H9 (cell line): ENCODE results near the gene KIF5A. TPM values are rescaled to one million over a fixed set of nuclear protein-coding genes. Genes with fewer than 3 reads are reported as not detected.

Experiments
- DNase-seq: peaks from one replicate; pipeline ENCODE4 v3.0.0-alpha.2; 2017
- H2AFZ ChIP-seq: one replicate; pipeline ENCODE4 v1.6.1; 2013; ENCODE audit warnings: mild to moderate bottlenecking, low read length, control low read depth, moderate library complexity
- H2AK5ac ChIP-seq: 2 replicates; pipeline ENCODE4 v1.6.1; 2013; ENCODE audit warnings: low read length, control low read depth, mixed read lengths; ENCODE audit not compliant: insufficient read length
- H2BK120ac ChIP-seq: one replicate; pipeline ENCODE4 v1.6.1; 2013; ENCODE audit warnings: low read depth, mild to moderate bottlenecking, low read length, control low read depth, inconsistent platforms; ENCODE audit not compliant: poor library complexity, severe bottlenecking
- H2BK12ac ChIP-seq: 2 replicates; pipeline ENCODE4 v1.6.1; 2013; ENCODE audit warnings: low read length, control low read depth, mixed read lengths, low read depth; ENCODE audit not compliant: insufficient read length
- H2BK15ac ChIP-seq: 2 replicates; pipeline ENCODE4 v1.6.1; 2013; ENCODE audit warnings: low read depth, low read length, control low read depth
- H2BK20ac ChIP-seq: one replicate; pipeline ENCODE4 v1.6.1; 2013; ENCODE audit warnings: low read depth, mild to moderate bottlenecking, low read length, control low read depth, inconsistent platforms; ENCODE audit not compliant: poor library complexity, severe bottlenecking
- H2BK5ac ChIP-seq: 2 replicates; pipeline ENCODE4 v1.6.1; 2013; ENCODE audit warnings: low read length, control low read depth, mixed read lengths; ENCODE audit not compliant: insufficient read length
- H3K14ac ChIP-seq: 2 replicates; pipeline ENCODE4 v1.6.1; 2013; ENCODE audit warnings: low read length, control low read depth; ENCODE audit not compliant: insufficient read depth
- H3K18ac ChIP-seq: 2 replicates; pipeline ENCODE4 v1.6.1; 2013; ENCODE audit warnings: low read depth, mild to moderate bottlenecking, mixed read lengths, low read length, control low read depth; ENCODE audit not compliant: insufficient read length
- H3K23ac ChIP-seq: 2 replicates; pipeline ENCODE4 v1.6.1; 2013; ENCODE audit warnings: low read length, control low read depth, mixed read lengths, low read depth; ENCODE audit not compliant: insufficient read length
- H3K23me2 ChIP-seq: 2 replicates; pipeline ENCODE4 v1.6.1; 2013; ENCODE audit warnings: low read depth, mild to moderate bottlenecking, mixed read lengths, low read length, control low read depth; ENCODE audit not compliant: insufficient read length, poor library complexity, severe bottlenecking
- H3K27ac ChIP-seq: 2 replicates; pipeline ENCODE4 v1.5.1; 2013; ENCODE audit warnings: low read length, control low read depth, mixed read lengths, low read depth; ENCODE audit not compliant: insufficient read length
- H3K27me3 ChIP-seq: 2 replicates; pipeline ENCODE4 v1.6.1; 2013; ENCODE audit warnings: low read length, control low read depth, inconsistent platforms; ENCODE audit not compliant: insufficient read depth
- H3K4ac ChIP-seq: 2 replicates; pipeline ENCODE4 v1.6.1; 2013; ENCODE audit warnings: low read depth, mild to moderate bottlenecking, control low read depth, inconsistent platforms, low read length, moderate library complexity
- H3K4me1 ChIP-seq: 2 replicates; pipeline ENCODE4 v1.6.1; 2013; ENCODE audit warnings: low read length, control low read depth, inconsistent platforms; ENCODE audit not compliant: insufficient read depth
- H3K4me2 ChIP-seq: 2 replicates; pipeline ENCODE4 v1.6.1; 2013; ENCODE audit warnings: low read length, control low read depth, mixed read lengths; ENCODE audit not compliant: insufficient read length, insufficient read depth
- H3K56ac ChIP-seq: 2 replicates; pipeline ENCODE4 v1.6.1; 2013; ENCODE audit warnings: low read depth, mild to moderate bottlenecking, mixed read lengths, low read length, control low read depth; ENCODE audit not compliant: insufficient read length
- H3K79me1 ChIP-seq: 2 replicates; pipeline ENCODE4 v1.6.1; 2013; ENCODE audit warnings: low read depth, mild to moderate bottlenecking, moderate library complexity, low read length, control low read depth, inconsistent platforms; ENCODE audit not compliant: insufficient read depth, poor library complexity, severe bottlenecking
- H3K79me2 ChIP-seq: 2 replicates; pipeline ENCODE4 v1.6.1; 2013; ENCODE audit warnings: low read length, control low read depth, inconsistent platforms; ENCODE audit not compliant: insufficient read depth
- H3K9ac ChIP-seq: 2 replicates; pipeline ENCODE4 v1.6.1; 2013; ENCODE audit warnings: low read length, control low read depth, mixed read lengths; ENCODE audit not compliant: insufficient read length; ENCODE audit errors: extremely low read depth
- H3K9me3 ChIP-seq: one replicate; pipeline ENCODE4 v1.6.1; 2013; ENCODE audit warnings: low read depth, low read length, inconsistent platforms; ENCODE audit not compliant: control insufficient read depth
- H3T11ph ChIP-seq: one replicate; pipeline ENCODE4 v1.6.1; 2013; ENCODE audit warnings: mild to moderate bottlenecking, low read length, control low read depth, inconsistent platforms
- H4K20me1 ChIP-seq: one replicate; pipeline ENCODE4 v1.6.1; 2013; ENCODE audit not compliant: control insufficient read depth, insufficient read length, insufficient read depth
- H4K5ac ChIP-seq: 2 replicates; pipeline ENCODE4 v1.6.1; 2013; ENCODE audit warnings: low read depth, mild to moderate bottlenecking, mixed read lengths, low read length, control low read depth; ENCODE audit not compliant: insufficient read length
- H4K8ac ChIP-seq: replicated peaks from 2 replicates; pipeline ENCODE4 v1.6.1; 2013; ENCODE audit warnings: low read length, control low read depth, mixed read lengths, low read depth; ENCODE audit not compliant: insufficient read length
- H4K91ac ChIP-seq: 2 replicates; pipeline ENCODE4 v1.6.1; 2013; ENCODE audit warnings: low read depth, mild to moderate bottlenecking, moderate library complexity, mixed read lengths, low read length, control low read depth; ENCODE audit not compliant: insufficient read length
- H3K27ac Mint-ChIP-seq, 3 experiments: 2 replicates in 2 of 3; 3 replicates in 1 of 3; pipeline ENCODE4 v1.8.0; 2020 to 2021; ENCODE audit warnings: mixed read lengths in 3 of 3, mild to moderate bottlenecking in 1 of 3, moderate library complexity in 1 of 3
- H3K27me3 Mint-ChIP-seq: 2 replicates; pipeline ENCODE4 v1.8.0; 2021; ENCODE audit warnings: low read depth, mild to moderate bottlenecking, moderate library complexity, mixed read lengths
- H3K36me3 Mint-ChIP-seq, 3 experiments: 2 replicates in 2 of 3; 3 replicates in 1 of 3; pipeline ENCODE4 v1.8.0; 2020 to 2021; ENCODE audit warnings: low read depth in 3 of 3, mixed read lengths in 3 of 3; ENCODE audit not compliant: insufficient read depth in 1 of 3
- H3K4me1 Mint-ChIP-seq, 2 experiments: 2 replicates each; pipeline ENCODE4 v1.8.0; 2020; ENCODE audit warnings: mixed read lengths in 2 of 2
- H3K4me3 Mint-ChIP-seq, 2 experiments: 2 replicates in 1 of 2; 3 replicates in 1 of 2; pipeline ENCODE4 v1.8.0; 2020 to 2021; ENCODE audit warnings: mild to moderate bottlenecking in 2 of 2, mixed read lengths in 2 of 2, moderate library complexity in 1 of 2
- H3K9me3 Mint-ChIP-seq, 2 experiments: 2 replicates in 1 of 2; 3 replicates in 1 of 2; pipeline ENCODE4 v1.8.0; 2020; ENCODE audit warnings: mild to moderate bottlenecking in 2 of 2, mixed read lengths in 2 of 2, moderate library complexity in 1 of 2
- CTCF ChIP-seq: fragments of 200-600 bp; sonication (generic); conservative IDR thresholded peaks from 3 replicates; pipeline ENCODE4 v1.8.0; 2021; ENCODE audit warnings: antibody characterized with exemption, mild to moderate bottlenecking
- WGBS: extraction: QIAGEN DNeasy Blood & Tissue Kit; methylation state at CpG from one replicate; pipeline ENCODE4 v1.1.7; 2013; ENCODE audit warnings: missing lambda C conversion rate, low lambda C conversion rate, mixed read lengths; ENCODE audit not compliant: insufficient read length; ENCODE audit errors: extremely low coverage; 5-methylcytosine and 5-hydroxymethylcytosine counted together
- long read RNA-seq: library from polyadenylated mRNA; unstranded; transcript quantifications from one replicate; pipeline ENCODE4 v2.0.0, GENCODE V29; 2020
- total RNA-seq: library from RNA; stranded (reverse); gene quantifications from 2 replicates; pipeline ENCODE4 v1.2.1, GENCODE V29; 2021

The KIF5A gene
- total RNA-seq: 17.7 and 18.5 TPM in 2 replicates
- long read RNA-seq, partial matches to known transcripts: 8 of 14 reads
- long read RNA-seq, other reads (novel, unspliced or antisense): 6 of 14 reads

- Mint-ChIP-seq H3K36me3 (peaks cover 3 to 10% (median 8%) of the 10 kb centered on the region in 3 experiments; a peak in 5 of 7 replicates), H3K27me3 (peaks cover 22% of the 10 kb centered on the region), H3K4me1 (peaks cover 51 to 68% of the 10 kb centered on the region in 2 experiments), H3K4me3 (peak within 1 kb of the TSS; percentile 84 to 89), H3K27ac (peak within 1 kb of the TSS in 2 of 3 experiments; percentile 0 to 66; a peak in 2 of 7 replicates), H3K9me3 (no peaks in the 10 kb centered on the region)
- peaks cover 11% of the 10 kb centered on the region for H3K4me1 ChIP-seq
- no peak within 1 kb of the TSS for H2BK12ac ChIP-seq
- no peak within 1 kb of the TSS for H2BK5ac ChIP-seq
- peak; percentile 86 for DNase-seq
- no peak within 1 kb of the TSS for H4K5ac ChIP-seq
- no peak within 1 kb of the TSS for H2BK15ac ChIP-seq
- H3K23ac ChIP-seq: no peak within 1 kb of the TSS
- H3K23me2 ChIP-seq: peaks cover 16% of the 10 kb centered on the region
- no peak within 1 kb of the TSS for H3K56ac ChIP-seq
- H4K20me1 ChIP-seq: no peaks in the 10 kb centered on the region
- no peak within 1 kb of the TSS for H4K91ac ChIP-seq
- H3K27me3 ChIP-seq: no peaks in the 10 kb centered on the region; the same call in 1 of the 2 replicates
- no peak within 1 kb of the TSS for H3K18ac ChIP-seq
- H3K27ac ChIP-seq: no peak within 1 kb of the TSS
- H3K79me1 ChIP-seq: peaks cover 9% of the 10 kb centered on the region
- no peak for TF ChIP-seq CTCF
- H2AFZ ChIP-seq: no peak within 1 kb of the TSS
- no peaks in the 10 kb centered on the region; the same call in 1 of the 2 replicates for H3K79me2 ChIP-seq
- no peak within 1 kb of the TSS for H2BK120ac ChIP-seq
- H2BK20ac ChIP-seq: no peak within 1 kb of the TSS
- no peak within 1 kb of the TSS for H3K4ac ChIP-seq
- H4K8ac ChIP-seq: no peak within 1 kb of the TSS
- WGBS: no CpG with 5 or more reads among the region's 52 CpGs
- no peak within 1 kb of the TSS for H3K9ac ChIP-seq
- no peak within 1 kb of the TSS for H3T11ph ChIP-seq
- H3K14ac ChIP-seq: no peak within 1 kb of the TSS
- peak within 1 kb of the TSS; percentile 56 for H3K4me2 ChIP-seq
- H3K9me3 ChIP-seq: no peaks in the 10 kb centered on the region
- H2AK5ac ChIP-seq: no peak within 1 kb of the TSS
Measured at GRCh38 chr12:57549909-57550640, at the start of gene KIF5A. KIF5A (plus strand) TSS chr12:57550044; CDS start chr12:57550272, 228 bp downstream.
